H7 (cell line): ENCODE results near the gene TSPAN14. TPM values are rescaled to one million over a fixed set of nuclear protein-coding genes. Genes with fewer than 3 reads are reported as not detected.
"Not testable (repeated sequence)": the region's sequence is repeated elsewhere in the genome, so short reads cannot be mapped to it uniquely, and the experiment has no call there.

Source experiments
- DNase-seq: peaks from one replicate; pipeline ENCODE4 v3.0.0; 2012
- H3K27me3 ChIP-seq: 2 replicates; pipeline ENCODE4 v1.6.0; 2011; ENCODE audit warnings: mild to moderate bottlenecking, low read length; ENCODE audit not compliant: control insufficient read depth, insufficient read depth
- H3K36me3 ChIP-seq: replicated peaks from 2 replicates; pipeline ENCODE4 v1.5.1; 2011; ENCODE audit warnings: low read length; ENCODE audit not compliant: control insufficient read depth, insufficient read depth
- H3K4me3 ChIP-seq: 2 replicates; pipeline ENCODE4 v1.5.1; 2011; ENCODE audit warnings: low read depth, mild to moderate bottlenecking, control low read depth, low read length, moderate library complexity; ENCODE audit not compliant: insufficient read depth
- total RNA-seq: library from RNA; depleted of rRNA; stranded (reverse); fragments of >200 nt; shearing (Covaris generic); gene quantifications from 2 replicates; pipeline ENCODE4 v1.2.3, GENCODE V29; 2014

The TSPAN14 gene
- total RNA-seq, 1 experiment from 2014 or later, result 36.3 TPM

- H3K4me3 ChIP-seq, result no peak overlapping the region
Observed at GRCh38 chr10:80542053-80542452, 87.9 kb downstream of the TSPAN14 start.

GRCh38 chr10:80542652-80543318 lies 88.7 kb downstream of the TSPAN14 start:
- H3K27me3 ChIP-seq, result no peaks in the 10 kb centered on the region
- H3K36me3 ChIP-seq, result no peaks in the 10 kb centered on the region
- no peak overlapping the region for H3K4me3 ChIP-seq
- DNase-seq, result no peak

More at GRCh38 chr10:80542053-80542452, 87.9 kb downstream of the TSPAN14 start:
- H3K36me3 ChIP-seq, result no peaks in the 10 kb centered on the region
- DNase-seq, result no peak
- H3K27me3 ChIP-seq, result no peaks in the 10 kb centered on the region

GRCh38 chr10:80543319-80543672 lies 89.2 kb downstream of the TSPAN14 start:
- not testable (repeated sequence) for H3K36me3 ChIP-seq, DNase-seq, H3K27me3 ChIP-seq

GRCh38 chr10:80544316-80544953 lies 90.3 kb downstream of the TSPAN14 start:
- Histone ChIP-seq H3K27me3 (no peaks in the 10 kb centered on the region), H3K4me3 (no peak overlapping the region), H3K36me3 (no peaks in the 10 kb centered on the region)
- DNase-seq, result no peak

More at GRCh38 chr10:80543319-80543672, 89.2 kb downstream of the TSPAN14 start:
- not testable (repeated sequence) for H3K4me3 ChIP-seq

- no peaks in the 10 kb centered on the region for H3K36me3 ChIP-seq
- DNase-seq, result no peak
- no peak overlapping the region for H3K4me3 ChIP-seq
- H3K27me3 ChIP-seq, result no peaks in the 10 kb centered on the region
Observed at GRCh38 chr10:80545258-80545881, 91.3 kb downstream of the TSPAN14 start.

DNA sequence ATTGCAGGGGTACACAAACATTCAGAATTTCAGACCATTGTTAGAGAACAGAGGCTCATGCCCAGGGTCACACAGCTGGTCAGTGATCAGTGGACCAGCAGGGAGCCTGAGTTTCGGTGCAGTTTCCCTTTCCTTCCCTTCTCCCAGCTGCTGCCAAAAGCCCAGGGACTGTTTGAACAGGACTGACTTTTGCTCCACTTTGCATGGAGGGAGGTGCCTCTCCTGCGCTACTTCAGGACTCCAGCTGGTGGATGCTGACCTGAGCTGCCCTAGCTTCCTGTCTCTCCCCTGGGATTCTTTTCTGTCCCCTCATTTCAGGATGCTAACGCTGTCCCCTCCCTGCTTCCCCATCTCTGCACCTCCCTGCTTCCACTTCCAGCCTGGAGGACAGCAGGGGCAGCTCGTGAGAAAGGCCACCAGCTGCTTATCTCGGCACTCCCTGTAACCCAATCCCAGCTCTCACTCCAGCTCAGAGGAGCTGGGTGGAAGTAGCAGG lies 98.1 kb downstream of the TSPAN14 start:
- Histone ChIP-seq H3K4me3 (no peak overlapping the region), H3K27me3 (no peaks in the 10 kb centered on the region), H3K36me3 (no peaks in the 10 kb centered on the region)
- peak; percentile 67 for DNase-seq

GRCh38 chr10:80553436-80553835 lies 99.3 kb downstream of the TSPAN14 start:
- no peak for DNase-seq
- Histone ChIP-seq H3K4me3 (no peak overlapping the region), H3K27me3 (no peaks in the 10 kb centered on the region), H3K36me3 (no peaks in the 10 kb centered on the region)

- DNase-seq, result no peak
- H3K36me3 ChIP-seq, result no peaks in the 10 kb centered on the region
- no peaks in the 10 kb centered on the region for H3K27me3 ChIP-seq
- H3K4me3 ChIP-seq, result no peak overlapping the region
Observed at GRCh38 chr10:80554050-80554449, 99.9 kb downstream of the TSPAN14 start.

DNA sequence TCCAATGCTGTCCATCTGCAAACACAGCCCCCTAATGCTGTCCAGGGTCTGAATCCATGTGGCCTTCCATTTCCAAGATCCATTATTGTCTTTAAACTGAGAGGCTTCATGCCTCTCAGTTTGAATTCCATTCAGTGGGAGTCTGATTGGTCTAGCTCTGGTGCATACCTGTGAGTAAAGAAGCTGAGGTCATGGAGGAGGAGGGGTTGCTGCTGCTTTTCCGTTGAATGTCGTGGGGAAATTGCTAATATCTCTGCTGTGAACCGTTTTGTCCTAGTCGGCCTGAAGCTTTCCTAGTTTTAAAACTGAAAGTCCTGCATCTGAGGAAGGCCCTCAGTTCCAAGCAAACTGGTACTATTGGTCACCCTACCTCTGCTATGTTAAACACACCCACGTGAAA lies 101.3 kb downstream of the TSPAN14 start:
- Histone ChIP-seq H3K4me3 (no peak overlapping the region), H3K27me3 (no peaks in the 10 kb centered on the region), H3K36me3 (no peaks in the 10 kb centered on the region)
- peak; percentile 61 for DNase-seq

- Histone ChIP-seq H3K27me3 (no peaks in the 10 kb centered on the region), H3K36me3 (no peaks in the 10 kb centered on the region), H3K4me3 (no peak overlapping the region)
- DNase-seq, result no peak
Observed at GRCh38 chr10:80561950-80562349, 107.8 kb downstream of the TSPAN14 start.

DNA sequence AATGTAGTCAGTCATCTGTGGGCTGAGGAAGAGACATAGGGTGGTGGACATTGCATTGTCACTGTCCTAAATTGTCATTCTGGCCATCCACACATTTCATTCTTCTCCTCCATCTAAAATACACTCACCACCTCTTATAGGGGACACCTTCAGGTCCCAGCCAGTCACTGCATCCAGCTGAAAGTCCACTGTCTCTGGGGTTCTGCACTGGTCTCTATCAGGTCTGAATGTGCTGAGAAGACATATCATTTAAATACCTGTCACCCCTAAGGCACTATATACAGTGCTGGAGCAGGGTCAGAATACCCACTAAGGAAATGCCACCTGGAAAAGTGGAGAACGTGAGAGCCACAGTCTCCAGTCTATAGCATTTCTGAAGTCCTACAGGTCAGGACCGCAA lies 113.2 kb downstream of the TSPAN14 start:
- H3K27me3 ChIP-seq, result no peaks in the 10 kb centered on the region
- H3K36me3 ChIP-seq, result no peaks in the 10 kb centered on the region
- no peak for DNase-seq
- H3K4me3 ChIP-seq, result no peak overlapping the region

DNA sequence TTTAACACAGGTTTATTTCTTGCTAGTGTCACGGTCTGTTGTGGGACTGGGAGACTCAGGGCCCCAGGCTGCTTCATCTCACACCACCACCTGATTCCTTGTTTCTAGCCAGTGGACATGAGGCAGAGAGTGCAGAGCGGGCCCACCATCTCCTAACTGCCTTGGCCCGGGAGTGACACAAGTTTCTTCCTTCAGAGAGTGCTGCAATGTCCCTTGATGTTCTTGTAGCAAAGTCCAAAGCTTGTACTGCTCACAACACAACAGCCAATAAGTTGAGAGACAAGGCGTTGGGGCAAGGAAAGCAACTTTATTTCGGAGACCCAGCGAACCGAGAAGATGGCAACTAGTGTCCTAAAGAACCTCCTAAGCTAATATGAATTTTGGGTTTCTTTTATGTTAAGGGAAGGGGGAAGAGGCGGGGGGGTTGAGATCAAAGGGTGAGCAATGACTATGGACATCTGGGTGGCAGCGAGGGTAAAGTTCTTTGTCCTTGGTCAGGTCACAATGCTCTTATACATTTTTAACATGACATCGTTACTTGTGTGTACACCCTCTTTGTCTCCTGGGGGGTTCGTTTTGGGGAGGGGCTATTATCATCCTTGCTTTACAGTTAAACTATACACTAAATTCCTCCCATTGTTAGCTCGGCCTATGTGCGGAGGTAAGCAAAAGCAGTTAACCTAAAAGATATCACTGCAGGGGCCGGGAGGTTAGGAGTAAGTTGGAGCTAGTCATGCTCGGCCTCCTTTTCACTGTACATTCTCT lies 115.2 kb downstream of the TSPAN14 start:
- Histone ChIP-seq H3K4me3 (no peak overlapping the region), H3K27me3 (no peaks in the 10 kb centered on the region), H3K36me3 (no peaks in the 10 kb centered on the region)
- no peak for DNase-seq

- no peak for DNase-seq
- H3K36me3 ChIP-seq, result no peaks in the 10 kb centered on the region
- H3K4me3 ChIP-seq, result no peak overlapping the region
- no peaks in the 10 kb centered on the region for H3K27me3 ChIP-seq
Observed at GRCh38 chr10:80571352-80571751, 117.2 kb downstream of the TSPAN14 start.

DNA sequence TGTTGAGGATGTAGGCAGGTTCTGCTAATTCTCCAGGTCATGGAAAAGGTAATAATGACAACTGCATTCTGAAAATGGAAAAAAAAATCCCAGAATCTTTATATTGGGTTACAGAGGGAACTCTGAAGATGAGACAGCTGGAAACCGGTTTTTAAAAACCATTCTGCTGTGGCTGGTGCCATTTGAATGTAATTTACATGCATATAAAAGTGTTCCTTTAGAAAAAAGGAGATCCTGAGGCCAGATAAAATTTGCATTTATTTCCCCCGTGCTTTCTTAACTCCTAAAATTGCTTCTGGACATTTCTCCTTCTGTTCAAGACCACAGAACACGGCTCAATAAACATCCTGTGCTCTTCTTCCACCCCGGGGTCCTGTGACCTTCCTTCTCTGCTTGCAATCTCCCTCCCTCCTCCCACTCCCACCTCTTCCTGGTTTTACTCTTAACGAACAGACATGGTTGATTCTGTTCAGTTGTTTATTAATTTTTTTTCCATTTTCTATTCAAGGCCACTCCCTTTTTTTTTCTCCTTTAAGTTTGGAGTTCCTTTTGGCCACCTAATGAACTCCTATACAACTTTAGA lies 125.2 kb downstream of the TSPAN14 start:
- no peak for DNase-seq
- Histone ChIP-seq H3K4me3 (no peak overlapping the region), H3K27me3 (no peaks in the 10 kb centered on the region), H3K36me3 (no peaks in the 10 kb centered on the region)
